ENCODE measurements around the gene SPIRE2. TPM values are rescaled to one million over a fixed set of nuclear protein-coding genes. Genes with fewer than 3 reads are reported as not detected.

The SPIRE2 gene
- polyA plus RNA-seq, 1 donor from 2014 or later = 45.0 TPM

- Histone ChIP-seq H3K4me2 (ENCODE audit: low read length) (no peak overlapping the region), H4K20me1 (ENCODE audit: insufficient read depth) (no peaks in the 10 kb centered on the region), H3K79me2 (replicated peaks; ENCODE audit: insufficient read depth, low read length) (no peaks in the 10 kb centered on the region), H2AFZ (ENCODE audit: low read depth, low read length) (no peak overlapping the region), H3F3A (ENCODE audit: insufficient read depth, low read length, poor library complexity, severe bottlenecking) (no peaks in the 10 kb centered on the region), H3K27ac (ENCODE audit: low read length) (no peak overlapping the region), H3K4me3 (ENCODE audit: low read length) (no peak overlapping the region), H3K27me3 (ENCODE audit: insufficient read depth, low read depth, low read length) (no peaks in the 10 kb centered on the region), H3K9me3 (ENCODE audit: low read length) (no peaks in the 10 kb centered on the region), H3K9ac (ENCODE audit: low read length) (no peak overlapping the region), H3K36me3 (ENCODE audit: insufficient read depth, low read length) (no peaks in the 10 kb centered on the region), H3K9me2 (ENCODE audit: insufficient read depth, low read length) (no peaks in the 10 kb centered on the region)
- no peak for TF ChIP-seq RAD21 (conservative IDR thresholded peaks at IDR 0.05)
- no peak for TF ChIP-seq REST (IDR thresholded peaks at IDR 0.05; ENCODE audit: borderline replicate concordance)
- TF ChIP-seq, protein P1, sequence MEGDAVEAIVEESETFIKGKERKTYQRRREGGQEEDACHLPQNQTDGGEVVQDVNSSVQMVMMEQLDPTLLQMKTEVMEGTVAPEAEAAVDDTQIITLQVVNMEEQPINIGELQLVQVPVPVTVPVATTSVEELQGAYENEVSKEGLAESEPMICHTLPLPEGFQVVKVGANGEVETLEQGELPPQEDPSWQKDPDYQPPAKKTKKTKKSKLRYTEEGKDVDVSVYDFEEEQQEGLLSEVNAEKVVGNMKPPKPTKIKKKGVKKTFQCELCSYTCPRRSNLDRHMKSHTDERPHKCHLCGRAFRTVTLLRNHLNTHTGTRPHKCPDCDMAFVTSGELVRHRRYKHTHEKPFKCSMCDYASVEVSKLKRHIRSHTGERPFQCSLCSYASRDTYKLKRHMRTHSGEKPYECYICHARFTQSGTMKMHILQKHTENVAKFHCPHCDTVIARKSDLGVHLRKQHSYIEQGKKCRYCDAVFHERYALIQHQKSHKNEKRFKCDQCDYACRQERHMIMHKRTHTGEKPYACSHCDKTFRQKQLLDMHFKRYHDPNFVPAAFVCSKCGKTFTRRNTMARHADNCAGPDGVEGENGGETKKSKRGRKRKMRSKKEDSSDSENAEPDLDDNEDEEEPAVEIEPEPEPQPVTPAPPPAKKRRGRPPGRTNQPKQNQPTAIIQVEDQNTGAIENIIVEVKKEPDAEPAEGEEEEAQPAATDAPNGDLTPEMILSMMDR (IDR thresholded peaks at IDR 0.05; ENCODE audit: poor library complexity, severe bottlenecking) = no peak
- TF ChIP-seq POLR2AphosphoS5 (IDR thresholded peaks at IDR 0.05) = no peak
- no peak for TF ChIP-seq TAF1 (IDR thresholded peaks at IDR 0.05; ENCODE audit: low read depth)
- no peak for TF ChIP-seq SMC3 (conservative IDR thresholded peaks at IDR 0.05; ENCODE audit: poor library complexity)
- TF ChIP-seq EZH2 (IDR thresholded peaks at IDR 0.05; ENCODE audit: borderline replicate concordance, insufficient read depth, low read length, poor library complexity, severe bottlenecking) = no peak
- no peak for TF ChIP-seq MXI1 (conservative IDR thresholded peaks at IDR 0.05; ENCODE audit: poor library complexity, severe bottlenecking)
- no peak for TF ChIP-seq EP300 (conservative IDR thresholded peaks at IDR 0.05; ENCODE audit: poor library complexity, severe bottlenecking)
Measured at GRCh38 chr16:89786474-89787364, 41.6 kb upstream of the SPIRE2 start.

DNA sequence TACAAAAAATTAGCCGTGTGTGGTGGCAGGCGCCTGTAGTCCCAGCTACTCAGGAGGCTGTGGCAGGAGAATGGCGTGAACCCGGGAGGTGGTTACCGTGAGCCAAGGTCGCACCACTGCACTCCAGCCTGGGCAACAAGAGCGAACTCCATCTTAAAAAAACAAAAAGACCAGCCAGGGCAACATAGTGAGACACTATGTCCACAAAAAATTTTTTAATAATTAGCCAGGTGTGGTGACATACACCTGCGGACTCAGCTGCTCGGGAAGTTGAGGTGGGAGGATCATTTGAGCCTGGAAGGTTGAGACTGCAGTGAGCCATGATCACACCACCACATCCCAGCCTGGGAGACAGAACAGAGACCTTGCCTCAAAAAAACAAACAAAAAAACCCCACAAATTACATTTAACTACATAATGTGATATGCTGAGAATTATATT, 40.9 kb upstream of the SPIRE2 start:
- Histone ChIP-seq H3F3A (ENCODE audit: insufficient read depth, low read length, poor library complexity, severe bottlenecking) (no peaks in the 10 kb centered on the region), H3K4me2 (ENCODE audit: low read length) (no peak overlapping the region), H3K9ac (ENCODE audit: low read length) (no peak overlapping the region), H3K36me3 (ENCODE audit: insufficient read depth, low read length) (no peaks in the 10 kb centered on the region), H3K27ac (ENCODE audit: low read length) (no peak overlapping the region), H2AFZ (ENCODE audit: low read depth, low read length) (no peak overlapping the region), H3K79me2 (replicated peaks; ENCODE audit: insufficient read depth, low read length) (no peaks in the 10 kb centered on the region), H3K9me3 (ENCODE audit: low read length) (no peaks in the 10 kb centered on the region), H3K27me3 (ENCODE audit: insufficient read depth, low read depth, low read length) (no peaks in the 10 kb centered on the region), H4K20me1 (ENCODE audit: insufficient read depth) (no peaks in the 10 kb centered on the region), H3K4me3 (ENCODE audit: low read length) (no peak overlapping the region), H3K9me2 (ENCODE audit: insufficient read depth, low read length) (no peaks in the 10 kb centered on the region)
- TF ChIP-seq REST (IDR thresholded peaks at IDR 0.05; ENCODE audit: borderline replicate concordance) = no peak
- TF ChIP-seq, protein P1 (IDR thresholded peaks at IDR 0.05; ENCODE audit: poor library complexity, severe bottlenecking) = no peak
- TF ChIP-seq POLR2AphosphoS5 (IDR thresholded peaks at IDR 0.05) = no peak
- no peak for TF ChIP-seq EZH2 (IDR thresholded peaks at IDR 0.05; ENCODE audit: borderline replicate concordance, insufficient read depth, low read length, poor library complexity, severe bottlenecking)
- no peak for TF ChIP-seq RAD21 (conservative IDR thresholded peaks at IDR 0.05)
